ENCODE measurements around the gene MUC4. TPM values are rescaled to one million over a fixed set of nuclear protein-coding genes. Genes with fewer than 3 reads are reported as not detected.
A peak's percentile ranks its signal among the peaks of the same experiment; 100 is the strongest.

MUC4 gene
- total RNA-seq, 1 donor from 2014 or later, result not detected

DNA sequence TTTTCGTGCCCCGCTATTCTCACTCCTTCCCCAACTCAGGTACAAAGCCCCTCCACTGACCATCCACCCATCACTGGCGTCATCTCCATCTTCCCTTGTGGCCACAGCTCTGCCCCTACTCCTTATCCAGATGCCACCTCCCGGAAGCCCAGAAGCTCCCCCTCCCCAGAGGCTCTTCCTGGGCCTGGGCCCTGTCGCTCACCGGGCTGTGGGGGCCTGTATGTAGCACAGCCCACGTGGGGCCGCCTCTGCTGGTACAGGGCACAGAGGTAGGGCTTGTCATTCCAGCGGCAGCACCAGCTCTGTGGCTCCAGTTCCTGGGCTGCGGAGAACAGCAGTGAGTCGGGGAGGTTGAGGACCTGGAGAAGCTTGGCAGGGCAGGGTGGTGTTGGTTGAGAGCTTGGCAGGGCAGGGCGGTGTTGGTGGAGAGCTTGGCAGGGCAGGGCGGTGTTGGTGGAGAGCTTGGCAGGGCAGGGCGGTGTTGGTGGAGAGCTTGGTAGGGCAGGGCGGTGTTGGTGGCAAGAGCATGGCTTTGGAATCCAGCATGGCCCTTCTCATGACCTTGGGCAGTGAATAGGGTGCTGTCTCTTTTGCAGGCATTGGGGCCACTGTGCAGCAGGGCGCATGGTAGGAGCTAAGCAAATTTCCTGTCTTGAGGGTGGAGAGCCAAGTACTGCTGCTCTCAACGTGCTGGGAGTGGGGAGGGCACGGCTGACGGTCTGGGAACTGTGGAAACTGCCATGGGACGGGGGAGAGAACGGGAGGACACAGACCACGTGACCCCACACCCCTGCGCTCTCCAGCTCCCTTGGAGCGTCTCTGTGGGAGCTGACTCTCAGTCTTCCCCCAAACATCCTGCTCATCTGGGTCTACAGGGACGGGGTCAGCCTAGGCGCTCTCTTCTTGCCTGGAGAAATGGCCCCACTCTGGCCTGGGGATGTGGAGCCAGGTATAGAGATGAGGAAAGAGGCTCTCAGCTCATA is 47.6 kb downstream of the MUC4 start:
- no peak for DNase-seq (ENCODE audit: low spot score)

GRCh38 chr3:195763076-195763830 is 48.5 kb downstream of the MUC4 start:
- DNase-seq (ENCODE audit: low spot score), result no peak

DNA sequence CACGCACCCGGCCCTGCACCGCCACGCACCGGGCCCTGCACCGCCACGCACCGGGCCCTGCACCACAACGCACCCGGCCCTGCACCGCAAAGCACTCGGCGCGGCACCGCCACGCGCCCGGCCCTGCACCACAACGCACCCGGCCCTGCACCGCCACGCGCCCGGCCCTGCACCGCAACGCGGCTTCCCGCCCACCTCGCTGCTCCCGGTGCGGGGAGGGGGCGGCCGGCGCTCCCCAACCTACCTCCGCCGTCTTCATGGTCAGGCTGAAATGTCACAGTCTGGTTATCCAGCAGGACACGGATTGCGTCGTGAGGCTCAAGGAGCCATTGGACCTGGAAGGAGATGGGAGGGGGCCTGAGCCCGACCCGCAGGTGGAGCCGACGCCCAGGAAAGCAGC is 49.1 kb downstream of the MUC4 start:
- no peak for DNase-seq (ENCODE audit: low spot score)

GRCh38 chr3:195762249-195762585 is 49.5 kb downstream of the MUC4 start:
- no peak for DNase-seq (ENCODE audit: low spot score)

GRCh38 chr3:195761567-195762248 is 50.0 kb downstream of the MUC4 start:
- DNase-seq (ENCODE audit: low spot score), result no peak

DNA sequence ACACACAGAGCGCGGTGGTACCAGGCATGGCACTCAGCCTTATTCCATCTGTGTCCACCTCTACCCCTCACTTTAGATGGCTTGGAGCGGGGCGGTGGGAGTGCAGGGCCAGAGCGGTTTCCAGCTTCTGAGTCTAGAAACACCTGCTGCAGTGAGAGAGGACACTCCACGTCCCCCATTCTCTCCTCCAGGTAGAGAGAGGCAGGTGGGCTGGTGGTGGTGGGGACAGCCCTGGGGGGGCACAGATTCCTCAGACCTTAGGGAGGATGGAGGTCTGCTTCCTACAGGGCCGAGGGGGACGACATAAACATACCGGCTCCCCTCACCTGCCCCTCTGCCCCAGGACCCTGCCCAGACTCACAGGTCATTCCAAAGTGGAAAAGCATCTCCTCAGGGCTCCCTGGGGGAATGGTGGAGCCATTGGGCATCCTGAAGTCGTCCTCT is 50.6 kb downstream of the MUC4 start:
- DNase-seq (ENCODE audit: low spot score), result peak; percentile 73

GRCh38 chr3:195760345-195761122 is 51.2 kb downstream of the MUC4 start:
- peak; percentile 59 for DNase-seq (ENCODE audit: low spot score)

DNA sequence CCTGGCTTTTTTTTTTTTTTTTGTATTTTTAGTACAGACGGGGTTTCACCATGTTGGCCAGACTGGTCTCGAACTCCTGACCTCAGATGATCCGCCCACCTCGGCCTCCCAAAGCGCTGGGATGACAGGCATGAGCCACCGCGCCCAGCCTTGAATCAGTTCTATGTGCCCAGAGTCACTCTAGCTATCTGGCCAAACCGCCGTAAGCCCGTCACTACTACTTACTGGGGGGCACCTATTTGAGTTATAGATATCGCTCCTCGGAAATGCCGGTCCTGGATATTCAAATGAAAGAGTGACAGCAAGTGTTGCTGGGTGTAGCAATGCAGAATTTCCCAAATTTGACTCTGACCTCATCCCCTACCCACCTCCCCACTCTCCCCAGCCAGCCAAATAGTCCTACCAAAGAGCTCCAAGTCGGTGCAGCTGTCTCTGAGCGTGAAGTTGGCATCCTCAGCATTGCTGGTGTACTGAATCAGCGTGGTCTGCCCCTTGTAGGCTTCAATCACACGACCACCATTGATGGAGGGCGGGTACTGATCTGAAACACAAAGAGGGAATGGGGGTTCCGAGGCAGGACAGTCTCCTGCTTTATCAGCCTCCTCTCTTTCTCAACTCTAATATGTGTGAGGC is 52.9 kb downstream of the MUC4 start:
- peak; percentile 57 for DNase-seq (ENCODE audit: low spot score)

DNA sequence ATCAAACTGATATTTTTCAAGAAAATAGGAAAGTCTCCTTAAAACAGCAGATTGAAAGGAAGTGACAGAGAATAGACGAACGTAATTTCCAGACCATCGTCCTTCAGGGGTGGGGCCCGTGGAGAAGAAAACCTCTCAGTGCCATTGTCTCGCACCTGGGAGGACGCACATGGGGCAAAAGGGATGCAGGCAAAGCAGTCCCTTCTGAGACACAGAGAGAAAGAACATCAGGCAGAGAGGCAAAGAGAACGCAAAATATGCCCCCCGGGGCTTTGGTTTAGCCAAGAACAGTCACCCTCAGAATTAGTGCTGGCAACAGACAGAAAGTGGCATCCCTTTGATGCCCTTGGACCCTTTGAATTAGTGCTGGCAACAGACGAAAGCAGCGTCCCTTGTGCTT is 53.9 kb downstream of the MUC4 start:
- peak; percentile 79 for DNase-seq (ENCODE audit: low spot score)

DNA sequence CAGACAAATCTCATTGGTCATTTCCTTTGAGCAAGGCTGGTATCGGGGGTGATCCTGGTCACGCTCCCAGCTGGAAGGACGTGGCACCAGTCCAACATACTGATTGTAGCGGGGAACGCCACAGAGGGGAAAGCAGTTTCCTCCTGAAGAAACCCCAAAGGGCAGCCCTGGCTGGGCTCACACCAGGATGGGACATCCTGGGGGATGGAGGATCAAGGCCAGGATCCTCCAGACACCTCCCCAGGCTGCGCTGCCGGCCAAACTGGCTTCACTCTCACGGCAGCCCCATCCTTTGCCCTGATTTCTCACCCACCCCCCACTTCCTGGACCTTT is 54.3 kb downstream of the MUC4 start:
- DNase-seq (ENCODE audit: low spot score), result peak; percentile 59

DNA sequence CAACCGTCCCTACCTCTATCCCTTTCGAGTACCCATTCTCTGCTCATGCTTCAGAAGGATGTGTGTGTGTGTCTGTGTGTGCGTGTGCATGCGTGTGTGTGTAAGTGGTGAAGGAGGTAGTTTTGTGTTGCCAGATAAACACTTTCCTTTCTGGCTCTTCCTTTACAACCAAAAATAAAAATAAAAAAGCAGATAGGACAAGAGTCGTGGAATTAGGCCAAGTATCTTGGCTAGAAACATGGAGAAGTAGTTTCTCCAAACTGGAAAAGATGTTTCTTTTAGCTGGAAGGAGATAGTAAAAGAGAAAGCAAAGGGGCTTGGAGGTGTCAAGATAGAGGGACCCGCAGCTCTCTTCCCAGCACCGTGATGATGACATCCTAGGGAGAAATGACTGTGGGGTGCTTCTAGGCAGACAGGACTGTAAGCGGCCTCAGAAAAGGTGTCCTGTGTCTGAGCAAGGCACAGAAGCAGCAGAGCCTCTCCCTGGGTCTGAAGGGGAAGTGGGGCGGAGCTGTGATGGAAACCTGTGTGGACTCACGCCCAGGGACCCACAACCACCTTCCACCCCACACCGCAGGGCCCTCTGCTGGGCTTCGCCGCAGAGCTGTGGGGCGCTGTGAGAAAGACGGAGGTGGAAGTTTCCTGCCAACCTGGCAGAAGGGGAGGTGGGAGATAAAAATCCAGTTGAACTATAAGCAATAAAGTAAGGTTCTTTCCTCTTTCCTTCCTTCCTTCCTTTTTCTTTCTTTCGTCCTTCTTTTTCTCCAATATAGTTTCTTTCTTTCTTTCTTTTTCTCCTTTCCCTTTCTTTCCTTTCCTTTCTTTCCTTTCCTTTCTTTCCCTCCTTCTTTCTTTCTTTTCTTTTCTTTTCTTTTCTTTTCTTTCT is 55.7 kb downstream of the MUC4 start:
- peak; percentile 81 for DNase-seq (ENCODE audit: low spot score)

- DNase-seq (ENCODE audit: low spot score), result peak; percentile 57
Measured at GRCh38 chr3:195755391-195755790, 56.3 kb downstream of the MUC4 start.

GRCh38 chr3:195754906-195755305 is 56.8 kb downstream of the MUC4 start:
- DNase-seq (ENCODE audit: low spot score), result peak; percentile 51

DNA sequence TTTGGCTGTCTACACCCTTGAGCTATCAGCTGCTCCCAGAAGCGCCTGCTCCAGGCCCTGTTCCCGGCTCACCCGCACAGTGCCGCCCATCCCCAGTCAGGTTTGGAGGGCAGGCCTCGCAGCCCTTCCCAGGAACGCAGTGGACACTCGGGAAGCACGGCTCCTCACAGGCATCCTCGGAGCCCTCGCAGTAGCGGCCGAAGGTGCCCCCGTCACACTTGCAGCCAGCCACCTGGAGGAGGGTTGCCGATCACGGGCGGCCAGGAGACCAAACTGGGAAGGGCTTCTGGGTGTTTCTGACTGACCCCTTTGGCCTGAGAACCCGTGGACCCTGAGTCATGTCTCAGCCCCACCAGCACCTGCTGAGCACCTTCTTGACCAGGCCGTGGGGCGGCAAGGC is 57.6 kb downstream of the MUC4 start:
- DNase-seq (ENCODE audit: low spot score), result no peak

- DNase-seq (ENCODE audit: low spot score), result no peak
Measured at GRCh38 chr3:195753581-195753980, 58.1 kb downstream of the MUC4 start.

- DNase-seq (ENCODE audit: low spot score), result no peak
Measured at GRCh38 chr3:195752546-195753331, 59.0 kb downstream of the MUC4 start.

DNA sequence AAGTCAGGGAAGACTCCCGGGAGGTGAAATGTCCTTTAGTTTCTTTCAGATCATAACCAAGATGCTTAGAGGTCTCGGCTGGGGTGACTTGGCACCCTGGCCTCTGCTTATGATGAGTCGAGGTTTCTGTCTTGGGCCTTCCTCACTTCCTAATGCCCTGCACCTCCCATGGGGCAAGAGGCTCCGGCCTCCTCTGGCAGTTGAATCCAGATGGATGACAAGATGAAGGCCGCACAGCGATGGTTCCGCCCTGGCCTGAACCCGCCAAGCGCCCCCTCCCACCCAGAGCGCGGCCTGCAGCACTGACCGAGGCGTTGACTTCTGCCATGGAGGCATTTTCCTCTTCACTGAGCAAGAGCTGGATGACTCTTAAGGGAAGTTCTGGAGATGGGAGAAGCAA is 59.7 kb downstream of the MUC4 start:
- DNase-seq (ENCODE audit: low spot score), result no peak

DNA sequence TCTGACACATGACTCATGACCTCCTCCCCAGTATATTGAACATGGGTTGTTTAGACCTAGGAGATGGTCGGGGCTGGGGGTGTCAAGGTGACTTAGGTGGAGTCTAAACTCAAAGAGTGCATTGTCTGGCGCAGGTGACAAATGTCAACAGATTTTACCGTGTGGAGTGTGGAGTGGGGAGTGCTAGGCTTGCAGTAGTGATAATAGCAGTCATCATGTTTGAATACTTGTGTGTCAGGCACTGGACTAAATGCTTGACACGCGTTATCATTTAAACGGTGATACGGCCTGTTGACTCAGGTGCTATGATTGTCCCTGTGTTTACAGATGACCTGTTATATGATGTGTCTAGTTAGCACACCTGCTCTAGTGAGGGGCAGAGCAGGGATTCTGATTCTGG is 60.2 kb downstream of the MUC4 start:
- DNase-seq (ENCODE audit: low spot score), result no peak
